ENCODE measurements around the gene KCND2. TPM values are rescaled to one million over a fixed set of nuclear protein-coding genes. Genes with fewer than 3 reads are reported as not detected.
"Not testable (repeated sequence)": the region's sequence is repeated elsewhere in the genome, so short reads cannot be mapped to it uniquely, and the experiment has no call there.

Gene KCND2
- total RNA-seq, 2 donors from 2014 or later = 0.11 to 0.12 TPM

DNA sequence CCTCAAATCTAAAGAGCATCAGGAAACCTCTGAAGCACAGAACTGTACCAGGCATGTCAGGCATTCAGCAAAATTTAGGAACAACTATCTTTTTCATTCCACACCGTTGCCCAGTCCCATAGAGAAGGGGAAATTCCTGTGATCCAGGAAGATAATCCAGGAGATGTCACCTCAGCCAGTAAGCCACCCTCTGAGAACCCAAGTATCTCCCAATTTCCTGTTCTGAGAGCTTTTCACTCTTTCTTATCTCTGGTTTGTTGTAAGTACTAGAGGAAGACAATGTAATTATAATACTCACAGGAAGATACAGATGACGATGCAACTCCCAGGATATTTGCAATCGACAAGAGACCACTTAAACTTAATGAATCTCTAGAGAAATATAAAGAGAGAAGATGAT, 487.9 kb downstream of the KCND2 start:
- Histone ChIP-seq H3K36me3 (no peaks in the 10 kb centered on the region), H3K4me3 (no peak overlapping the region), H3K27me3 (no peaks in the 10 kb centered on the region), H3K27ac (no peak overlapping the region), H3K4me1 (no peaks in the 10 kb centered on the region), H3K9me3 (no peaks in the 10 kb centered on the region)
- DNase-seq (ENCODE audit: low spot score) = no peak
- TF ChIP-seq, protein P1, sequence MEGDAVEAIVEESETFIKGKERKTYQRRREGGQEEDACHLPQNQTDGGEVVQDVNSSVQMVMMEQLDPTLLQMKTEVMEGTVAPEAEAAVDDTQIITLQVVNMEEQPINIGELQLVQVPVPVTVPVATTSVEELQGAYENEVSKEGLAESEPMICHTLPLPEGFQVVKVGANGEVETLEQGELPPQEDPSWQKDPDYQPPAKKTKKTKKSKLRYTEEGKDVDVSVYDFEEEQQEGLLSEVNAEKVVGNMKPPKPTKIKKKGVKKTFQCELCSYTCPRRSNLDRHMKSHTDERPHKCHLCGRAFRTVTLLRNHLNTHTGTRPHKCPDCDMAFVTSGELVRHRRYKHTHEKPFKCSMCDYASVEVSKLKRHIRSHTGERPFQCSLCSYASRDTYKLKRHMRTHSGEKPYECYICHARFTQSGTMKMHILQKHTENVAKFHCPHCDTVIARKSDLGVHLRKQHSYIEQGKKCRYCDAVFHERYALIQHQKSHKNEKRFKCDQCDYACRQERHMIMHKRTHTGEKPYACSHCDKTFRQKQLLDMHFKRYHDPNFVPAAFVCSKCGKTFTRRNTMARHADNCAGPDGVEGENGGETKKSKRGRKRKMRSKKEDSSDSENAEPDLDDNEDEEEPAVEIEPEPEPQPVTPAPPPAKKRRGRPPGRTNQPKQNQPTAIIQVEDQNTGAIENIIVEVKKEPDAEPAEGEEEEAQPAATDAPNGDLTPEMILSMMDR (IDR thresholded peaks at IDR 0.05) = no peak

DNA sequence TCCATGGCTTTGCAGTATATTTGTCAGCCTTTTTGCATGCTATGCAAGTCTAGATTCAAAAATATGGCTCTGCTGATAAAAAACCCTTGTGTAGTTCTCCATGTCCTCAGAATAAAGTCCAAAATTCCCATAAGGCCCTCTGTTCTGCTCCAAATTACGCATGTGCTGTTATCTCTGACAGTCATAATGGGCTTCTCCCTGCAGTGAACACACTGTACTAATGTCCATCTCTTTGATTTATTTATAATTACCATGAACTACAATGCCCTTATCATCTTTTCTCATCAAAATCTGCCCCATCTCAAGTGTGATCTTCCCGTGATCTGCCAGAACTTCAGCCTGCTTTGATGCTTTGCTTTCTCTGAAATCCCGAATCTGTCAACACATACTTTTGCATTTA, 497.2 kb downstream of the KCND2 start:
- TF ChIP-seq, protein P1 (IDR thresholded peaks at IDR 0.05) = no peak
- no peak overlapping the region for H3K27ac ChIP-seq
- H3K4me1 ChIP-seq = no peaks in the 10 kb centered on the region
- no peaks in the 10 kb centered on the region for H3K27me3 ChIP-seq
- no peaks in the 10 kb centered on the region for H3K36me3 ChIP-seq
- no peak for DNase-seq (ENCODE audit: low spot score)
- H3K9me3 ChIP-seq = no peaks in the 10 kb centered on the region
- H3K4me3 ChIP-seq = no peak overlapping the region

DNA sequence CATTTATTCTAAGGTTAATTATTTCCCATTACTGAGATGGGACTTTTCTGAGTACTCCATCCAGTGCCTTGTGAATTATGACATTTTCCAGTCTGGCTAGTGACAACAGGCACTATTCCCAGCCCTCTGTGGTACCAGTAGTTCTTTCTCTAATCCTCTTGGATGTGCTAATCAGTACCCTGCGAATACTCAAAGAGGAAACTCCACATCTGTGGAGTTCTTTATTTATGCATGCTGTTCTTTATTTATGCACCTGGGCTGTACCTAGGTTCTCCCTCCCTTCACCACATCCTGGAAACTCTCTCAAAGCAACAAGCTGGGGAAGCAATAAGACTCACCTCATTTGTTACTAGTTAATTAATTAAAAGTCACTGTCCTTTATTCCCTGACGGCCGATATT, 501.5 kb downstream of the KCND2 start:
- TF ChIP-seq, protein P1 (IDR thresholded peaks at IDR 0.05) = no peak
- H3K9me3 ChIP-seq = no peaks in the 10 kb centered on the region
- no peak overlapping the region for H3K4me3 ChIP-seq
- H3K4me1 ChIP-seq = no peaks in the 10 kb centered on the region
- H3K27me3 ChIP-seq = no peaks in the 10 kb centered on the region
- H3K36me3 ChIP-seq = no peaks in the 10 kb centered on the region
- no peak for DNase-seq (ENCODE audit: low spot score)
- no peak overlapping the region for H3K27ac ChIP-seq

DNA sequence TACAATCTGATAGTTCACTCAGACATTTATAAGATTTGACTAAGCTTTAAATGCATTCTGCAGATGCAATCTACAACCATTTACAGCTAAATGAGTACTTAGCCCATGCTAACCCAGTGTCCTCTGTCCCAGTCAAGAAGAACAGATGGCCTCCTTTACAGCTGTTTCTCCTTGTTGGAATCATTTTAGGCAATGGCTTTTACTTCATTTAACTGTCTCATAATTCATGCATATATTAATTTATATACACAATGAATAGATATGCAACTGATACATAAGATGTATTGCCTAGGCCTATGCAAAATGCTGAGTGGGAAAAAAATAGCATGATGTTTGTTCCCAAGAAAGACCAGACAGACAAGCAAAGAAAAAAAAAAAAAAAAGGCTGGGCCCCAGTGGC, 502.8 kb downstream of the KCND2 start:
- TF ChIP-seq, protein P1 (IDR thresholded peaks at IDR 0.05) = no peak
- Histone ChIP-seq H3K27me3 (no peaks in the 10 kb centered on the region), H3K9me3 (no peaks in the 10 kb centered on the region), H3K4me1 (no peaks in the 10 kb centered on the region), H3K27ac (no peak overlapping the region), H3K4me3 (no peak overlapping the region), H3K36me3 (no peaks in the 10 kb centered on the region)
- no peak for DNase-seq (ENCODE audit: low spot score)

DNA sequence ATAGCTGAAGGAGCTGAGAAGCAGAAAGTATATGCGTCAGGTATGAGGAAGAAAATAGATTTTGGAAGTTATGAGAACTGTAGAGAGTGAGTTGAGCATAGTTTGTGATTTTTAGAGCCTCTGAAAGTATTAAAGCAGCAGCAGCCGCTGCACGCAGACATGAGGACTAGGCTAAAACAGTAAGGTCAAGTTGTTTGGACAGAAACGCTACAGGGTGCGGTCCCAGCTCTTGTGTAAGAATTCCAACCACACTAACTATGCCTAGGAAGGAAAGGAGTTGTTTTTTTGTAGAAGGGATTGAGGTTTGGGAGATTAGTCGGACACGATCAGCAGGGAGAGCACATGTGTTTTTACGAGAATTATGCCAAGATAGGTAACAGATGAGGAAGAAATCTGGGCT, 506.1 kb downstream of the KCND2 start:
- not testable (repeated sequence) for H3K4me3 ChIP-seq; H3K9me3 ChIP-seq; H3K27ac ChIP-seq; H3K36me3 ChIP-seq; H3K27me3 ChIP-seq; H3K4me1 ChIP-seq; DNase-seq (ENCODE audit: low spot score)

DNA sequence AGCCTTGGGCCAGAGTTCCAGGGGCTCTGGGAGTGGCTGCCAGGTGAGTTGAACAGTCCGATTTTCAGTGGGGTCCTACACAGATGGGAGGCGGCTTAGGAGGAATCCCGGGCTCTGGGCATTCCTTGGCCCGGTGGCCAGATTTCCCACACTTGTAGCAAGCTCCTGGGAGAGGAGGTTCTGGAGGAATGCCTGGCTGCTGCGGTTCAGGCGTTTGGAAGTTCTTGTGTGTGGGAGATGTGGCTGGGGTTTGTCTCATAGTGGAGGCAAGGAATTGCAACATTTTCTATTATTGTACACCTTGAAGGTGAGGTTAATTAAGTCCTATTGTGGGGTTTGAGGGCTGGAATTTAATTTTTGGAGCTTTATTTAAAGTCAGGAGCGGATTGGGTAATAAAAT, 507.5 kb downstream of the KCND2 start:
- not testable (repeated sequence) for H3K27ac ChIP-seq; H3K4me3 ChIP-seq; H3K27me3 ChIP-seq; H3K4me1 ChIP-seq; DNase-seq (ENCODE audit: low spot score); H3K36me3 ChIP-seq; H3K9me3 ChIP-seq

DNA sequence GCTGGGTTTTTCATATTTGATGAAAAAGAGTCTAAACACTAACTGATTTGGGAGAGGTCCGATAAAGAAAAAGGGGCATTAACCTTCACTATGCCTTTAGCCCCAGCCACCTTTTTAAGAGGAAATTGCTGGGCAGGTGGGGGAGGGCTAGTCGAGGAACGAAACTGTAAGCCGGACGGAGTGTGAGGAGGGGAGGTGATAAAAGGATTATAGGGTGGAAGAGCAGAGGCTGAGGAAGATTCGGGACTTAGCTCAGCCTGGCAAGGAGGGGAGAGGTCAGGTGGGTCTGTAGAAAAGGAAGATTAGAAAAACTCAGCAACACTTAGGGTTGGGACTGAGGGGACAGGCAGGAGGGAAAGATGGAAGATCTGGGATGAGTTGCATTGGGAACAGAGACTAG, 508.0 kb downstream of the KCND2 start:
- TF ChIP-seq, protein P1 (IDR thresholded peaks at IDR 0.05) = no peak
- DNase-seq (ENCODE audit: low spot score) = no peak
- H3K4me1 ChIP-seq = no peaks in the 10 kb centered on the region
- no peaks in the 10 kb centered on the region for H3K9me3 ChIP-seq
- H3K36me3 ChIP-seq = no peaks in the 10 kb centered on the region
- no peaks in the 10 kb centered on the region for H3K27me3 ChIP-seq
- H3K27ac ChIP-seq = no peak overlapping the region
- H3K4me3 ChIP-seq = no peak overlapping the region

DNA sequence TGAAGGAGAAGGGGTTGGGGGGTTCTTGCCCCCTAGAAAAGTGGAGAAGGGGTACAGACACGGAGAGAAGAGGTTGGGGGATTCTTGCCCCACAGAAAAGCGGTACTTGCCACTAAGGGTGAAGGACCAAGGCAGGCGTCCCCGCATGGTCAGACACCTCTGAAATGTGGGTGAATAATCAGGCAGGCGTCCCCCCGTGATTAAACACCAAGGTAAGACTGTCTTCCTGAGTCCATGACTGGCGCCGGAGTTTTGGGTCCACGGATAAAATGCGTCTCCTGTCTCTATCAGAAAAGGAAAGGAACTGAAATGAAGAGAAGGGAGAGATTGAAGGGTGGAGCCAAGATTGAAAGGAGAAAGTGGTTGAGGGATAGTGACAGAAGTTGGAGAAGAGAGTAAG, 508.9 kb downstream of the KCND2 start:
- not testable (repeated sequence) for H3K4me1 ChIP-seq; H3K4me3 ChIP-seq; DNase-seq (ENCODE audit: low spot score); H3K27ac ChIP-seq; H3K9me3 ChIP-seq; H3K27me3 ChIP-seq; H3K36me3 ChIP-seq

Data from right atrium auricular region (tissue), 2 donors.